ENCODE results near the gene AKIP1. TPM values are rescaled to one million over a fixed set of nuclear protein-coding genes. Genes with fewer than 3 reads are reported as not detected.

Gene AKIP1
- total and polyA plus RNA-seq, 2 of the 8 experiments (the other 6 are each of a cell fraction or from before 2014, with no cell fraction given) = 17.8 to 29.6 TPM

DNA sequence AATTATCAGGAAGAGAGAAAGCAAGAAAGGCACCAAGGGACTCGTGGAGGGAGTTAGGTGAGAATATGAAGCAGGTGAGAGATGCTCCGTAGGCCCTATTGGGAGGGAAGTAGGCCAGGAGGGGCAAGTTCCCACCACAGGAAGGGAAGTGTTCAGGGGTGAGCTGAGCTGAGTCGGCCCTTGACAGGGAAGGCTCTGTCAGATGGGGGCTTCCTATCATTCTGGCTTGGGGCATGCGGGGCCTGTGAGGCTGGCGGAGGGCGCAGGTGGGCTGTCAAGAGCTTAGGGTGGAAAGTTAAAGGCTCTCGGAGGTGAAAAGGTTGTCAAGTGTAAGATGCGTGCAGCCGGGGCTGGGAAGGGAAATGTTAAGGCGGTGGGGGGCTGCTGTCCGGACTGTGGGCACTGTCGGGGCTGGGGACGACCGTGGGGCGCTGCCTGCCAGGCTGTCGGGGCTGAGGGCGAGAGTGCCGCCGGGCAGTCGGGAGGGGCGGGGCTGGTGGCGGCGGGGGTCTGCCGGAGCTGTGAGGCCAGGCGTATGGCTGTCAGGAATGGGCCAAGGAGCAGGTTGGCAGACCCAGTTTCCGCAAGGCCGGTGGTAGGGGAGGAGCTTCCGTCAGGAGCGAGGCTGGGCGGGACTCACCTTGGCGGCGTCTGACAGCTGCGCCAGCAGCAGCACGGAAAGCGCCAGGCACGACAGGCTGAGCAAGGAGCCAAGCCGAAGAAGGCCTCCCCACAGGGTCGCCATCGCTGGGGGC lies 52.8 kb downstream of the AKIP1 start (continued):
- TF ChIP-seq SP1 (IDR thresholded peaks at IDR 0.05; ENCODE audit: low read depth, low read length) = no peak
- no peak for TF ChIP-seq SUZ12 (IDR thresholded peaks at IDR 0.05; ENCODE audit: low read length)
- TF ChIP-seq POLR2A (IDR thresholded peaks at IDR 0.05; ENCODE audit: control extremely low read depth in 1 of 2, low read depth in 2 of 2, low read length in 2 of 2) = no peak
- no peak; the same call in 1 of the 2 replicates for TF ChIP-seq TAF1 (IDR thresholded peaks at IDR 0.05; ENCODE audit: low read depth, low read length)

Measured in H1 (cell line).